MM.1S (cell line): Measurements from ENCODE around the gene CLRN3.

Experiments used
- CTCF ChIP-seq: fragments of 300-600 bp; sonication (generic); IDR thresholded peaks from 2 replicates; pipeline ENCODE4 v1.5.1; 2016; ENCODE audit warnings: antibody characterized with exemption, low read length, mixed read lengths
- EZH2 ChIP-seq: fragments of 300-600 bp; sonication (generic); optimal IDR thresholded peaks from 2 replicates; pipeline ENCODE3; 2017; ENCODE audit warnings: low read depth, mild to moderate bottlenecking, antibody characterized with exemption, low read length, mixed read lengths
- EZH2phosphoT487 ChIP-seq: fragments of 300-600 bp; sonication (generic); IDR thresholded peaks from 2 replicates; pipeline ENCODE4 v1.6.1; 2018; ENCODE audit warnings: antibody characterized with exemption, low read length

- no peak for TF ChIP-seq CTCF
- no peak for TF ChIP-seq EZH2
- no peak for TF ChIP-seq EZH2phosphoT487
These were observed 43.5 kb downstream of the CLRN3 start for GRCh38 chr10:127849224-127849623.
